B cell (primary cell): ENCODE measurements around the gene SH3GL3.

ENCODE experiments used
- CTCF ChIP-seq: fragments of 200-600 bp; IDR thresholded peaks from one replicate; pipeline ENCODE4 v1.8.0; 2022; ENCODE audit warnings: antibody characterized with exemption, mild to moderate bottlenecking
- EZH2 ChIP-seq: IDR thresholded peaks from 2 replicates; pipeline ENCODE4 v1.6.1; 2012; ENCODE audit warnings: borderline replicate concordance, low read depth, mild to moderate bottlenecking, moderate library complexity, low read length; ENCODE audit not compliant: insufficient read depth, poor library complexity, severe bottlenecking

DNA sequence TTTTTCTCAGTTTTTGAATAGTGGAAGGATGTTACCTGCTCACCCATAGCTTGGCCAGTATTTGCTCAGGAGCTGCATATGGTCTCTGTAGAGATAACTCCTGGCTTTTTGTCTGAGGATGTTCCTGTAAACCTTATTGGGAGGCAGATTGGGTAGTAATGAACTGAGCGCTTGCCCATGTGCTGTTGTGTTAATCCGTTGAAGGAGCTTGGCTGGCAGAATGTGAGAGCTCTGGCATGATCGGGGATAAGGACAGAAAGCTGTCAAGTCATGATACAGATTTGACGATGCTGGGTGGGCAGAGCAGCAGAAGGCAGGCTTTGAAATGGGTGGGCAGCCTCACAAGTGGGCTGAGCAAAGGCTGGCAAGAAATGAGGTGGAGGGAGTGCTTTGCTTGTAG, 27.4 kb downstream of the SH3GL3 start:
- no peak for TF ChIP-seq CTCF
- TF ChIP-seq EZH2 = no peak
